Ishikawa (cell line): ENCODE data around the gene EMC9.

Experiments
- CEBPB ChIP-seq: IDR thresholded peaks from 2 replicates; pipeline ENCODE4 v1.6.1; 2012
- CREB1 ChIP-seq: IDR thresholded peaks from 2 replicates; pipeline ENCODE4 v1.6.1; 2012; ENCODE audit warnings: low read depth
- EGR1 ChIP-seq: IDR thresholded peaks from 2 replicates; pipeline ENCODE4 v1.6.1; 2012
- EP300 ChIP-seq: IDR thresholded peaks from 2 replicates; pipeline ENCODE4 v1.6.1; 2012; ENCODE audit warnings: borderline replicate concordance
- FOXM1 ChIP-seq: IDR thresholded peaks from 2 replicates; pipeline ENCODE4 v1.6.1; 2012; ENCODE audit warnings: low read depth, borderline replicate concordance
- NFIC ChIP-seq: IDR thresholded peaks from 2 replicates; pipeline ENCODE4 v1.6.1; 2012
- RAD21 ChIP-seq: IDR thresholded peaks from 2 replicates; pipeline ENCODE4 v1.6.1; 2012; ENCODE audit warnings: low read depth
- TAF1 ChIP-seq: IDR thresholded peaks from 2 replicates; pipeline ENCODE4 v1.6.1; 2012; ENCODE audit warnings: low read depth, mild to moderate bottlenecking
- TCF12 ChIP-seq: IDR thresholded peaks from 2 replicates; pipeline ENCODE4 v1.6.1; 2012; ENCODE audit warnings: low read depth
- TEAD4 ChIP-seq: IDR thresholded peaks from 2 replicates; pipeline ENCODE4 v1.6.1; 2012
- YY1 ChIP-seq: IDR thresholded peaks from 2 replicates; pipeline ENCODE4 v1.6.1; 2012; ENCODE audit warnings: low read depth
- ZBTB7A ChIP-seq: IDR thresholded peaks from 2 replicates; pipeline ENCODE4 v1.6.1; 2012; ENCODE audit warnings: low read depth
- TF ChIP-seq, protein P1 (sequence below): IDR thresholded peaks from 2 replicates; pipeline ENCODE4 v1.6.1; 2012
- TF ChIP-seq, protein P2 (sequence below): IDR thresholded peaks from 2 replicates; pipeline ENCODE4 v1.6.1; 2012
- TF ChIP-seq, protein P3 (sequence below): IDR thresholded peaks from 2 replicates; pipeline ENCODE4 v1.6.1; 2012; ENCODE audit warnings: low read depth, mild to moderate bottlenecking

EMC9 gene

DNA sequence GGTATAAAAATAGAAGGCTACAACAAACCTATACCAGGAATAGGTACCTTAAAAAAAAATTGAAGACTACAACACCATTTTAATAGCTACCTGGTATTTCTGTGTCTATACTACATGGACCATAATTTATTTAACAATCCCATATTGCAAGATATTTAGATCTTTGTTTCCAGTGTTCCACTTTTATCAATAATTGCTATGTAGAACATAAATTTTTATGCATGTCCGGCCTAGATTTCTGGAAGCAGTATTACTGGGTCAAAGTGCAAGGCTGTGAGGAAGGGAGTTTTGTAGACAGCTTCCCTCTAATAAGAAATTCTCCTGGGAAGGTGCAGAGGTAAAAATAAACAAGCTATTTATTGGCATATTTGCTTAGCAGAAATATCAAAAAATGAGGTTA lies 30.9 kb downstream of the EMC9 start:
- TF ChIP-seq TEAD4: no peak
- no peak for TF ChIP-seq RAD21
- TF ChIP-seq FOXM1: no peak
- TF ChIP-seq TCF12: no peak
- TF ChIP-seq, protein P1, sequence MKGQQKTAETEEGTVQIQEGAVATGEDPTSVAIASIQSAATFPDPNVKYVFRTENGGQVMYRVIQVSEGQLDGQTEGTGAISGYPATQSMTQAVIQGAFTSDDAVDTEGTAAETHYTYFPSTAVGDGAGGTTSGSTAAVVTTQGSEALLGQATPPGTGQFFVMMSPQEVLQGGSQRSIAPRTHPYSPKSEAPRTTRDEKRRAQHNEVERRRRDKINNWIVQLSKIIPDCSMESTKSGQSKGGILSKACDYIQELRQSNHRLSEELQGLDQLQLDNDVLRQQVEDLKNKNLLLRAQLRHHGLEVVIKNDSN: no peak
- no peak for TF ChIP-seq CEBPB
- no peak for TF ChIP-seq NFIC
- TF ChIP-seq, protein P2, sequence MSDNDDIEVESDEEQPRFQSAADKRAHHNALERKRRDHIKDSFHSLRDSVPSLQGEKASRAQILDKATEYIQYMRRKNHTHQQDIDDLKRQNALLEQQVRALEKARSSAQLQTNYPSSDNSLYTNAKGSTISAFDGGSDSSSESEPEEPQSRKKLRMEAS: no peak
- TF ChIP-seq CREB1: no peak
- TF ChIP-seq, protein P3, sequence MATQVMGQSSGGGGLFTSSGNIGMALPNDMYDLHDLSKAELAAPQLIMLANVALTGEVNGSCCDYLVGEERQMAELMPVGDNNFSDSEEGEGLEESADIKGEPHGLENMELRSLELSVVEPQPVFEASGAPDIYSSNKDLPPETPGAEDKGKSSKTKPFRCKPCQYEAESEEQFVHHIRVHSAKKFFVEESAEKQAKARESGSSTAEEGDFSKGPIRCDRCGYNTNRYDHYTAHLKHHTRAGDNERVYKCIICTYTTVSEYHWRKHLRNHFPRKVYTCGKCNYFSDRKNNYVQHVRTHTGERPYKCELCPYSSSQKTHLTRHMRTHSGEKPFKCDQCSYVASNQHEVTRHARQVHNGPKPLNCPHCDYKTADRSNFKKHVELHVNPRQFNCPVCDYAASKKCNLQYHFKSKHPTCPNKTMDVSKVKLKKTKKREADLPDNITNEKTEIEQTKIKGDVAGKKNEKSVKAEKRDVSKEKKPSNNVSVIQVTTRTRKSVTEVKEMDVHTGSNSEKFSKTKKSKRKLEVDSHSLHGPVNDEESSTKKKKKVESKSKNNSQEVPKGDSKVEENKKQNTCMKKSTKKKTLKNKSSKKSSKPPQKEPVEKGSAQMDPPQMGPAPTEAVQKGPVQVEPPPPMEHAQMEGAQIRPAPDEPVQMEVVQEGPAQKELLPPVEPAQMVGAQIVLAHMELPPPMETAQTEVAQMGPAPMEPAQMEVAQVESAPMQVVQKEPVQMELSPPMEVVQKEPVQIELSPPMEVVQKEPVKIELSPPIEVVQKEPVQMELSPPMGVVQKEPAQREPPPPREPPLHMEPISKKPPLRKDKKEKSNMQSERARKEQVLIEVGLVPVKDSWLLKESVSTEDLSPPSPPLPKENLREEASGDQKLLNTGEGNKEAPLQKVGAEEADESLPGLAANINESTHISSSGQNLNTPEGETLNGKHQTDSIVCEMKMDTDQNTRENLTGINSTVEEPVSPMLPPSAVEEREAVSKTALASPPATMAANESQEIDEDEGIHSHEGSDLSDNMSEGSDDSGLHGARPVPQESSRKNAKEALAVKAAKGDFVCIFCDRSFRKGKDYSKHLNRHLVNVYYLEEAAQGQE: no peak
- no peak for TF ChIP-seq EP300
- no peak for TF ChIP-seq TAF1
- no peak for TF ChIP-seq EGR1
- no peak for TF ChIP-seq YY1
- no peak for TF ChIP-seq ZBTB7A

DNA sequence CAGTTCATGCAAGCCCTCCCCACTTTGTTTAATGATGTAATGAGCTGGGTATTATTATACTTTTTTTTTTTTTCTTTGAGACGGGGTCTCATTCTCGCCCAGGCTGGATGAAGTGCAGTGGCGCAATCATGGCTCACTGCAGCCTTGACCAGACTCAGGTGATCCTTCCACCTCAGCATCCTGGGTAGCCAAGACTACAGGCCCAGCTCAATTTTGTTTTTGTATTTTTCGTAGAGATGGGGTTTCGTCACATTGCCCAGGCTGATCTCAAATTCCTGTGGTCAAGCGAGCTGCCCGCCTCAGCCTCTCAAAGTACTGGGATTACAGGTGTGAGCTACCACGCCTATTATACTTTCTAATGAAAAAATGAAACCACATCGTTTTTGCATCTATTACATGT lies 31.3 kb downstream of the EMC9 start:
- TF ChIP-seq, protein P2: no peak
- TF ChIP-seq, protein P3: no peak
- TF ChIP-seq TAF1 (no peak), CEBPB (no peak), YY1 (no peak), RAD21 (no peak), CREB1 (no peak), EP300 (no peak), TEAD4 (no peak), FOXM1 (no peak), TCF12 (no peak), EGR1 (no peak)

DNA sequence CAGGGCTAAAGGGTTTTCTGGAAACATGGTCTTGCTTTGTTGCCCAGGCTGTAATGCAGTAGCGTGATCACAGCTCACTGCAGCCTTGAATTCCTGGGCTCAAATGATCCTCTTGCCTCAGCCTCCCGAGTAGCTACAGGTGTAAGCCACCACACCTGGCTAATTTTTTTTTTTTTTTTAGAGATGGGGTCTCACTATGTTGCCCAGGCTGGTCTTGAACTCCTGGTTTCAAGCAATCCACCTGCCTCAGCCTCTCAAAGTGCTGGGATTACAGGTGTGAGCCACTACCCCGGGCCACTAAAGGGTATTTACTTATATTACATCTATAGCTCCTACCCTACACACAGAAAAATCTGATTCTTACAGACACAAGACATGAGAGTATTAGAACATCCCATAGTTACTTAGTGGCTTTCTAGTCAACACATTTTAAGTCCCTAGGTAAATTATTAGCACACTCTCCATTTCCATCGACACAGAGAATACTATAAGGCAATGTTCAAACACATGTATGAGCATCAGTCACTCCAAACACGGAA lies 33.0 kb downstream of the EMC9 start:
- TF ChIP-seq FOXM1 (no peak), EGR1 (no peak), RAD21 (no peak), TEAD4 (no peak), CREB1 (no peak), TCF12 (no peak), CEBPB (no peak), YY1 (no peak), ZBTB7A (no peak), NFIC (no peak), TAF1 (no peak), EP300 (no peak)
- TF ChIP-seq, protein P1: no peak
- TF ChIP-seq, protein P3: no peak
- TF ChIP-seq, protein P2: no peak

DNA sequence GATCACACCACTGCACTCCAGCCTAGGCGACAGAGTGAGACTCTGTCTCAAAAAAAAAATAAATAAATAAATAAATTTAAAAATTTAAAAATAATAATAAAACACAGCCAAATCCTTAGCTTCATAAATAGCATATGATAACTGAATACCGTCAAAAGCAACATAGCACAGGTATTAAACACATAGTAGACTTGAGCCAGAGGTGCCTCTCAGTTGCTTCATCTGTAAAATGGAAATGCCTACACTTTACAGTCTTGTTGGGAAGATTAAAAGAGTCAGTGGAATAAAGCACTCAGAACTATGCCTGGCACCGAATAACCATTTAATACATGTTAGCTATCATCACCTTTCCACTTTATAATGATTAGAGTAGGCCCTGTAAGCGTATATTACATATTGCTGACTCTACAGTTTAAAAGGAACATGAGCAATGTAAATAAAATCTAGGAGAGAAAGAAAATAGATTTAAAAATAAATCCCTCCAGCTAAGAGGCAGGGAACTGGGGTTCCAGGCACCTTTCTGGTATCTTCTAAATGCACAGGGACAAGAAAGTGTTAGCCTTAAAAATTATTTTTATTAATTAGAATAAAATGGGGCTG lies 34.6 kb downstream of the EMC9 start:
- TF ChIP-seq, protein P2: no peak
- TF ChIP-seq, protein P1: no peak
- no peak for TF ChIP-seq FOXM1
- TF ChIP-seq EP300: no peak
- TF ChIP-seq NFIC: no peak
- TF ChIP-seq EGR1: no peak
- no peak for TF ChIP-seq TEAD4
- TF ChIP-seq, protein P3: no peak
- TF ChIP-seq YY1: no peak
- no peak for TF ChIP-seq ZBTB7A
